GM19463 (cell line): ENCODE data around the gene COL18A1.
"Not testable (repeated sequence)": the region's sequence is repeated elsewhere in the genome, so short reads cannot be mapped to it uniquely, and the experiment has no call there.

Source experiments
- ATAC-seq: cut with Tn5 transposase; IDR thresholded peaks from one replicate; pipeline ENCODE4 v1.9.1; 2021; ENCODE audit warnings: mild to moderate bottlenecking, moderate library complexity; ENCODE audit not compliant: unreplicated experiment

COL18A1 gene

DNA sequence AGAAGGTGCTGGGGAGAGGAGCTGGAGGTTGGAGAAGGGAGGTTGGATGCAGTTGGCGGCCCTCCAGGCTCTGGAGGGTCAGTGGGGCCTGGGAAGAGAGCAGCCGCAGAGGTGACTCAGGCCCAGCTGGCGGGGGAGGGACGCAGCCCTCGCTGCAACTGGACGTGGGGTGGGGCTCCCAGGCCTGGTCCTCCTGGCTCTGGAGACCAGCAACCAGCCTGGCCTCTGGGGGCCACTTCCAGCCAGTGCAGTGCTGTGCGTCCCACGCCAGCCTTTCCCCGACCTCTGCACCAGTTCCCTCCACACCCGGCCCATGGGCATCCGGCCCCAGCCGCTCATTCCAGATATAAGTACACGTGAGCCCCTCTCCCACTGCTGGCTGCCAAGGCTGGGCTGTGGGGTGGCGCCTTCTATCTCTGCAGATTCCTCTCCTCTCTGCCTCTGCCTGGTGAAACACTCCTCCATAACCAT, 38.0 kb upstream of the COL18A1 start:
- no peak for ATAC-seq

DNA sequence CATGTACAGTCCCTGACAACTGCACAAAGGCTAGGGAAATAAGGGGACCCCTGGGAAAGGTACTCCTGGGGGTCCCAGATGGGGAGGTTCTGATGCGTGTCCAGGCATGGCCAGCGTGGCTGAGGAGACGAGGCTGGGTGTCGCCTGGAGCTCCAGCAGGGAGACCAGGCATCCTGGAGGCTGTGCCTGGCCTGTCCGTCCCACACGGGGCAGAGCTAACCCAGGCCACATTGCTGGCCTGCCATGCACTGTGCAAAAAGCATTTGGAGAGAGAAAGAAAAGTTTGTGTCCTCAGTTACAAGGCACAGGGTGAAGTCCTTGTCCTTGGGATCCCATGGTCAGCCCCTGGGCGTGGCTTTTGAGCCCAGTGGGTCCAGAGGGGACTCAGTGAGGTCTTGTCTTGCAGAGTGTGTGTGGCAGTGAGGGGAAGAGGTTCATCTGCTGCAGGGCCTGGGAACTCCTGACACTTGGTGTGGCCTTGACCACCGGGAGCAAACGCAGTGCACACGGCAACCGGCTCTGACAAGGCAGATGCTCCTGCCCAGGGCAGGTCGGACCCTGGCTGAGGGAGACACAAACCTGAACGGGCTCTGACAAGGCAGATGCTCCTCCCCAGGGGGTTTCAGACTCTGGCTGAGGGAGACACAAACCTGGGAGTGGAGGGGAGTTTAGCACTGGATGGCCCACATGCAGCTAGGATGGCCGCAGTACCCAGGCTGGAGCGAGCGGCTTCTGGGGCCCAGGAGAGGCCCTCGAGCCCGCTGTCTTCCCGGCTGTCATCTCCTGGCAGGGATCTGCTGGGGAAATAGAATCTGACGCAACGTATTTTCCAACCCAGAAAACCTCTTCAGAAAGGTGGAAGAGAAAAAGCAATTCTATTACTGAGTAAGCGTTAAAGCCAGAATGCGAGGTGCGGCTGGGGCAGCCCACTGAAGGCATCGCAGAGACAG, 37.3 kb upstream of the COL18A1 start:
- ATAC-seq, result no peak

DNA sequence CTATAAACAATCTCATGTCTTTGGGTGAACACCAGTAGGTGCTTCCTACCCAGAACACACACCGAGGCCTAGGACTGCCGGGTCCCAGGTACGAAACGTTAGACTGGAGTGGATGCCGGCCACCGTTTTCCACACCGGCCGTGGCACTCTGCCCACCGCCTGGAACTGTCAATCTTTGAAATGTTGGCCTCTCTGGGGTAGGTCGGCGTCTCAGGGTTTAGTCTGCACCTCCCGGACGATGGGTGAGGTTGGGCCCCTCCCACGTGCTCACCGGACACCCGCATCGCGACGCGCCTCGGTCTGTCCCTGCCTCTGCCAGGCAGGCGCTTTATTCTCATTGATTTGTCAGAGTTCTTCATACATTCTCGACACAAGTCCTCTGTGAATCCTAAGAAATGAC, 35.9 kb upstream of the COL18A1 start:
- ATAC-seq, result not testable (repeated sequence)

GRCh38 chr21:45370575-45370974, 34.4 kb upstream of the COL18A1 start:
- no peak for ATAC-seq

GRCh38 chr21:45371081-45371480, 33.9 kb upstream of the COL18A1 start:
- ATAC-seq, result no peak

DNA sequence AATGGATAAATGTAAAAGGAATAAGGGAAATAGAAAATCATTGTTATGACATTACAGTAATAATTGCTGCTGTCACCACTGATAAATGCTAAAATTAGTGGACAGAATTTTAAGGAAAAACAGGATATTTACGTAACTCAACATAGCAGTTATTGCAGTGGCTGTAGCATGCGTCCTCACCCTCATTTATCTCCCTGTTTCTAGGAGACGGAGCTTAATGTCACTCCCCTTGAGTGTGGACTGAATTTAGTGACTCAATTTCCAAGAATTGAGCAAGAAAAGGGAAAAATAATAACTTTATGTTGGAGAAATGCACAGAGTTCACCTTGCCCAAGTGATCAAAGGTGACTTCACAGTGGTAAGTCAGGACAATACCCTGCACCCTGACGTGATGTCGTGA, 33.3 kb upstream of the COL18A1 start:
- ATAC-seq, result no peak

DNA sequence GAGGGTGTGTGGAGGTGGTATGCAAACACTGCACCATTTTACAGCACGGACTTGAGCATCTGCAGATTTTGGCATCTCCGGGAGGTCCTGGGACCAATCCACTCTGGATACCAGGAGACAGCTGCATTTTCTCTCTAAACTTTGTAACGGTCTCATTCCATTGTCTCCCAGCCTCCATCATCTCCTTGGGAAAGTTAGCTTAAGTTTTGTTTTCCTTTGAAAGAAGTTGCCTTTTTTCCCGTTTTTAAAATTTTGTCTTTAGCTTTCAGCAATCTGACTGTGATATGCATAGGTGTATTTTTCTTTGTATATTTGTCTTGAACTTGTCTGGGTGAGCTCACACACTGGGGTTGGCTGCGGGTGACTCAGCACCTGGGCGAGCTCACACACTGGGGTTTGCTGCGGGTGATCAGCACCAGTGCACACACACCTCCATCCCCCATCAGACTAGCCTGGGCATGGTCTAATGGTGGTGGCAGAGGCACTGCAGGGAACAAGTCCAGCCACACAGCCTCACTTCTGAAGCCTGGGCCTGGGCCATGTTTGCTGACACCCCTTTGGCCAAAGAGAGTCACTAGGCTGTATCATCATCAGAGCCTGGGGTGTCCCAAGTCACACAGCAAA, 32.1 kb upstream of the COL18A1 start:
- ATAC-seq, result no peak

DNA sequence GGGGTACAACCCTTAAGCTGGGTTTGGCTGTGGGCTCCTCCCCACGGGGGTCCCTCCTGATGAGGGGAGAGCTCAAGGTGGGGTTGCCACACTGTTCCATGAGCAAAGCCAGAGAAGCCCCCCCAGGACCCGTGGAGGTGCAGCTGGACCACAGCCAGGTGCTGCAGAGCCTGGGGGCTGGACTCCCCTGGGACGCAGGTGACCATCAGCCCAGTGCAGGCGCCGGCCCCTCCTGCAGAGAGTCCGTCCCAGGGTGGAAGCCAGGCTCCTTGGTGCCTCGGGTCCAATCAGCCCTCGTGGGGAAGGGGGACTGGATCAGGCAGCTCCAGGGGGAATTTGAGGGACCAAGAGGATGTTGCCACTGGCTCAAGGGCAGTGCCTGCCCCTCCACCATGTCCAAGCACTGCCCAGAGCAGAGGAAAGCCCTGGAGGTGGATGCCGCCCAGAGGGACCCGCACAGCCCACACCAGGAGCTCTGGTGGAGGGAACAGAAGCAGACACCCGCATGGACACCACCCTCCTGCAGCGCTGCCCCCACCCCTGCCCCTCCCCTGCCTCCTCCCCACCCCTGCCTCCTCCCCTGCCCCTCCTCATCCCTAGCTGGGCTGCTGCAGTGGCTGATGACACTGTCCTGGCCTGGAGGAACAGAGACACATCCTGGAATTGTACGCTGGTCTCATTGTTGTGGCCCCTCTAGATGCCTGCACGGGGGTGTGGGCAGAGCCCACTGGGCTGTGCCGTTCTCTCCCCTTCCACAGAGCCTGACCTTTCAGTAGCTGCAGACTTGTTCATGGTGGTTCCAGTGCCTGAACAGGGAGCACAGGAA, 30.8 kb upstream of the COL18A1 start:
- ATAC-seq, result no peak

DNA sequence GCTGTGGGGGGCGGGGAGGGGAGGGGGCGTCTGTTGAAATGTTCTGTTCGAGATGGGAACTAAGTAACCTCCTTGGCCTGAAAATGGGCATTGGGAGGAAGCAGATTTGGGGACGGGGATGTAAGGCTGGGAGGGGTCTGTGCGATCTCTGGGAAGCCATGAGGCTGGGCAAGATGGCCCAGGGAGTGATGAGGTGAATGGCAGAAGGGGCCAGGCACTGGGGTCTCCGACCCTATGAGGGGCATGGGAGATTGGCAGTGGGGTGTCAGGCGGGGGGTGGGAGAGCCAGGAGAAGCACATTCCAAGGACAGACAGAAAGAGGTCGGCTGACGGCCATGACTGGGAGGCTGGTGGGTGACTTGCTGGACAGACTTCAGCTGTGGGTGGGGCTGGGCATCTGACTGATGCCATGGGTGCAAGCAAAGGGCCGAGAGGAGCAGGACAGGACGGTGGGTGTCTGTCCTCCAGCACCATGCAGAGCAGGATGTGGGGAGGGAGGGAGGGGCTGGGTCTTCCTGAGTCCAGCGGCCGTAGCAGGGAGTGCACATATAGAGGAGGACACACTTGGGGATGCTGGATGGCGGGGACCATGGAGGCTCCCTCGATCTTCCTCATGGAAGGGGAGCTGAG, 30.0 kb upstream of the COL18A1 start:
- ATAC-seq, result no peak

- ATAC-seq, result no peak
Observed at GRCh38 chr21:45376459-45377324, 28.3 kb upstream of the COL18A1 start.

GRCh38 chr21:45377325-45377709, 27.6 kb upstream of the COL18A1 start:
- no peak for ATAC-seq

- ATAC-seq, result no peak
Observed at GRCh38 chr21:45377866-45378257, 27.1 kb upstream of the COL18A1 start.

- no peak for ATAC-seq
Observed at GRCh38 chr21:45378258-45378966, 26.6 kb upstream of the COL18A1 start.

- ATAC-seq, result no peak
Observed at GRCh38 chr21:45379171-45379900, 25.6 kb upstream of the COL18A1 start.

GRCh38 chr21:45379901-45380330, 25.0 kb upstream of the COL18A1 start:
- ATAC-seq, result no peak

DNA sequence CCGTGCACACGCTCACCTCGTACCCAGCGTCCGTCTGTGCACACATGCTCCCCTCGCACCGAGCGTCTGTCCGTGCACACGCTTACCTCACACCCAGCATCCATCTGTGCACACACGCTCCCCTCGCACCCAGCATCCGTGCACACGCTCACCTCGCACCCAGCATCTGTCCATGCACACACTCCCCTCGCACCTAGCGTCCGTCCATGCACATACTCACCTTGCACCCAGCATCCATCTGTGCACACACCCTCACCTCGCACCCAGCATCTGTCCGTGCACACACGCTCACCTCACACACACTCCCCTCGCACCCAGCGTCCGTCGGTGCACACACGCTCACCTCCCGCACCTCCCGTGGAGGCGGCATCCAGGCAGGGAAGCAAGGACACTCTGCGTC, 24.4 kb upstream of the COL18A1 start:
- ATAC-seq, result no peak

- no peak for ATAC-seq
Observed at GRCh38 chr21:45381036-45381787, 23.8 kb upstream of the COL18A1 start.
